GM20431 (cell line): ENCODE results near the gene USP24.
"Not testable (repeated sequence)": the region's sequence is repeated elsewhere in the genome, so short reads cannot be mapped to it uniquely, and the experiment has no call there.

Source experiments
- in situ Hi-C: fragments of 300-500 bp; cut with MseI, MboI; formaldehyde crosslinking; loops from one replicate; pipeline ENCODE4 v1.15.0; 2020; ENCODE audit warnings: low sequenced_read_pairs; ENCODE audit not compliant: unreplicated experiment

Gene USP24

GRCh38 chr1:55204997-55205396, 10.2 kb downstream of the USP24 start:
- in situ Hi-C loops: no loop called here

- in situ Hi-C loops: no loop called here
Measured at GRCh38 chr1:55203064-55203463, 12.1 kb downstream of the USP24 start.

GRCh38 chr1:55200667-55201066, 14.5 kb downstream of the USP24 start:
- in situ Hi-C loops: no loop called here

GRCh38 chr1:55199735-55200134, 15.4 kb downstream of the USP24 start:
- in situ Hi-C loops: not testable (repeated sequence)

GRCh38 chr1:55198044-55198443, 17.1 kb downstream of the USP24 start:
- in situ Hi-C loops: no loop called here

- in situ Hi-C loops: no loop called here
Measured at GRCh38 chr1:55197099-55197498, 18.1 kb downstream of the USP24 start.

GRCh38 chr1:55196433-55197035, 18.6 kb downstream of the USP24 start:
- in situ Hi-C loops: no loop called here

GRCh38 chr1:55195521-55196233, 19.5 kb downstream of the USP24 start:
- in situ Hi-C loops: no loop called here

GRCh38 chr1:55194851-55195250, 20.3 kb downstream of the USP24 start:
- in situ Hi-C loops: no loop called here

GRCh38 chr1:55192093-55192492, 23.1 kb downstream of the USP24 start:
- in situ Hi-C loops: no loop called here

- in situ Hi-C loops: not testable (repeated sequence)
Measured at GRCh38 chr1:55191219-55191952, 23.8 kb downstream of the USP24 start.

GRCh38 chr1:55190109-55190508, 25.1 kb downstream of the USP24 start:
- in situ Hi-C loops: no loop called here

- in situ Hi-C loops: no loop called here
Measured at GRCh38 chr1:55188909-55189308, 26.3 kb downstream of the USP24 start.

GRCh38 chr1:55185832-55186231, 29.3 kb downstream of the USP24 start:
- in situ Hi-C loops: no loop called here

- in situ Hi-C loops: no loop called here
Measured at GRCh38 chr1:55184859-55185258, 30.3 kb downstream of the USP24 start.

GRCh38 chr1:55181666-55182065, 33.5 kb downstream of the USP24 start:
- in situ Hi-C loops: no loop called here

- in situ Hi-C loops: no loop called here
Measured at GRCh38 chr1:55180075-55180670, 35.0 kb downstream of the USP24 start.

- in situ Hi-C loops: no loop called here
Measured at GRCh38 chr1:55179177-55179835, 35.9 kb downstream of the USP24 start.

GRCh38 chr1:55172687-55173086, 42.5 kb downstream of the USP24 start:
- in situ Hi-C loops: no loop called here

GRCh38 chr1:55172272-55172671, 42.9 kb downstream of the USP24 start:
- in situ Hi-C loops: no loop called here
